Epithelial cell of proximal tubule (primary cell): Measurements from ENCODE around the gene NBPF26. TPM values are rescaled to one million over a fixed set of nuclear protein-coding genes. Genes with fewer than 3 reads are reported as not detected.
"Not testable (repeated sequence)": the region's sequence is repeated elsewhere in the genome, so short reads cannot be mapped to it uniquely, and the experiment has no call there.

Experiments
- DNase-seq: peaks from one replicate; pipeline ENCODE4 v3.0.0-alpha.2; 2011; ENCODE audit warnings: low read depth
- H3K4me3 ChIP-seq: 2 replicates; pipeline ENCODE4 v1.5.1; 2011; ENCODE audit warnings: low read depth, mild to moderate bottlenecking, low read length
- total RNA-seq: library from RNA; depleted of rRNA; stranded (reverse); fragments of >200 nt; gene quantifications from 2 replicates; pipeline ENCODE4 v1.2.3, GENCODE V29; 2015
- TF ChIP-seq, protein P1 (sequence below): conservative IDR thresholded peaks from 2 replicates; pipeline ENCODE4 v1.5.1; 2012; ENCODE audit warnings: low read depth, mild to moderate bottlenecking, low read length

The NBPF26 gene
- total RNA-seq: 6.0 and 17.0 TPM in 2 replicates

DNA sequence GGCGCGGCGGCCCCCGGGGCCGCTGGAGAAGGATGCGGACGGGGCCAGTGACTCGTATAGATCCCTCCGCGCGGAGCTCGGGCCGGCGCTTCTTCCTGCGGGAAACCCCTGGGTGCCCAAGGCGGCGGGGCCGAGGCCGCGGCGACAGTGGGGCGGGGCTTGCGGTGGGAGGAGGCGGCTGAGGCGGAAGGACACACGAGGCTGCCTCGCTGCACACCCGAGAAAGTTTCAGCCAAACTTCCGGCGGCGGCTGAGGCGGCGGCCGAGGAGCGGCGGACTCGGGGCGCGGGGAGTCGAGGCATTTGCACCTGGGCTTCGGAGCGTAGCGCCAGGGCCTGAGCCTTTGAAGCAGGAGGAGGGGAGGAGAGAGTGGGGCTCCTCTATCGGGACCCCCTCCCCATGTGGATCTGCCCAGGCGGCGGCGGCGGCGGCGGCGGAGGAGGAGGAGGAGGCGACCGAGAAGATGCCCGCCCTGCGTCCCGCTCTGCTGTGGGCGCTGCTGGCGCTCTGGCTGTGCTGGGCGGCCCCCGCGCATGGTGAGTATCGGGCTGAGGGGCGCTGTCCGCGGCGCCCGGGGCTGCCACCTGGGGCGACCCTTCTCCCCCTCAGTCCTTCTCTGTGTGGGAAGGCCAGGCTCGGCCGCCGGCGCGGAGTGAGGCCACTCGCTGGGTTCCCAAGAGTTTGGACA is at the start of gene NBPF26:
NBPF26 (plus strand) TSS at position 231 of the 688 bp plus-strand sequence.
- not testable (repeated sequence) for DNase-seq
- H3K4me3 ChIP-seq: peak within 1 kb of the TSS; percentile 35

GRCh38 chr1:120680106-120680819 is 43.5 kb upstream of the NBPF26 start:
- not testable (repeated sequence) for DNase-seq, H3K4me3 ChIP-seq

GRCh38 chr1:120680938-120681337 is 42.8 kb upstream of the NBPF26 start:
- H3K4me3 ChIP-seq, DNase-seq: not testable (repeated sequence)

DNA sequence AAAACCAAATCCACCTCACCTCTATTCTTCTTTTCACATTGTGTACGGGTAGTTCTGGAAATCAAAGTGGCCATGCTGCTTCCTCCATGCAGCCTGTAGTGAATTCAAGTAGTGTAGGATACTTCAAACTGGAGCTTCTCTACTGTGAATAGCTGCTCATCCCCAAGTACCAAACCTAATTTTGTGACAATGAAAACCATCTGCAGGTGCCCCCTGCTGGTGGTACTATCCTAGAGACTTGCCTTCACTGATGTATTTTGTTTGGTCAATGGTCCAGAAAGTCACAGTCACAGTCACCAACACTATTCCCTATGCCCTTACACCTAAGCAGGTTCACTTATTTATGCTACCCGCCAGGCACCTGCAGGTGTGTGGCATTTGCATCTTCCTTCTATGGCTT is 39.3 kb upstream of the NBPF26 start:
- not testable (repeated sequence) for DNase-seq, H3K4me3 ChIP-seq

DNA sequence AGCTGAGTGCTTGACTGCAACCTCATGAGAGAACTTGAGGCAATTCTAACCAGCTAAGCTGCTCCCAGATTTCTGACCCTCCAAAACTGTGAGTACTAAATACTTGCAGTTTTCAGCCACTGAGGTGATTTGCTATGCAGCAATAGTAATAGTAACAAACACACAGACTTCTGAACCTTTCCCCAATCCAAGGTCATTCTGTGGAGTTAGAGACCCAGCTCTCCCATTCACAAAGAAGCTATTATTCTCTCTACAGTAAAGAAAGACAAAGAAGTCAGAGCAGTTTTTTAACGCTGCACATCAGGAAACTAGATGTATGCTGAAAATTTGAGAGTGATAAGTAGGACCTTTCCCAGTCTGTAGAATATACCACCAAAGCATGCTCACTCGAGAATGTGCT is 38.1 kb upstream of the NBPF26 start:
- not testable (repeated sequence) for H3K4me3 ChIP-seq

GRCh38 chr1:120687250-120687649 is 36.5 kb upstream of the NBPF26 start:
- DNase-seq, H3K4me3 ChIP-seq: not testable (repeated sequence)

More for the DNA sequence above, 38.1 kb upstream of the NBPF26 start:
- not testable (repeated sequence) for DNase-seq

GRCh38 chr1:120700807-120701562 is 22.8 kb upstream of the NBPF26 start:
- H3K4me3 ChIP-seq: peak overlapping the region; percentile 25
- DNase-seq: not testable (repeated sequence)

- not testable (repeated sequence) for H3K4me3 ChIP-seq, DNase-seq
Observed at GRCh38 chr1:120723358-120723714, 409 bp upstream of the NBPF26 start.

DNA sequence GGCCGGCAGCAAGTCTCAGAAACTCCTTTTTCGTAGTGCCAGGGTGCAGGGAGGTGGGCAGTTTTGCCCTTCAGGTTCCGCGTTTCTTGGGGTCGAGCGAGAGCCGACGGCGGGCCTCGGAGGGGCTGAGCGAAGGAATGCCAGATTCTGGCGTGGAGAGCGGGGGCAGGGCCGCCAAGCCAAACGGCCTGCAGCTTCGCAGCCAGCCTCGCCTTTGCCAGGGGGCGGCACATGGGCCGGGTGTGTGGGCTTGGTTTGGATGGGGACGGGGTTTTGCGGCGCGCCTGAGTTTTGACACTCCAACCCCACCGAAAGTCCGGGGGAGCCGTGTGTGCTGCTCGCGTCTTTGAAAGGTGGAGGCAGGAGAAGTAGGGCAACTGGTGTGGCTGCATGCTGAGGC is 762 bp downstream of the NBPF26 start:
- peak overlapping the region; percentile 35 for H3K4me3 ChIP-seq
- DNase-seq: not testable (repeated sequence)

DNA sequence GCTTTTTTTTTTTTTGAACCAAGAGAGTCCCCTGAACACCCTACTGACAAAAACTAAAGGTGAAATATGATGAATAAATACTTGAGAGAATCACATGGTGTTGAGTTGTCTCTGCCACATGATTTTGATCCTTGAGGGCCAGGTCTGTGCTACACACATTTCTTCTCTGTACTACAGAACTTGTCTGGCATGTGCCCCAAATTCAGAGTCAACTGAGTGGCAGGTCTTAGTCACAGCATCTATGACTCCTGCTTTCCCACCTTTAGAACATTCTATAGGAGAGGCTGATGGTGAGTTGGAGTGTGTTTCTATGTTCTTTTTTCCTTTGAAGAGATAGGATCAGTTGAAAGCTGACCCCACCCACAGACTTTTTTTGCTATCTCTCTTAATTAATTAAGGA is 5.1 kb downstream of the NBPF26 start:
- not testable (repeated sequence) for H3K4me3 ChIP-seq, DNase-seq

DNA sequence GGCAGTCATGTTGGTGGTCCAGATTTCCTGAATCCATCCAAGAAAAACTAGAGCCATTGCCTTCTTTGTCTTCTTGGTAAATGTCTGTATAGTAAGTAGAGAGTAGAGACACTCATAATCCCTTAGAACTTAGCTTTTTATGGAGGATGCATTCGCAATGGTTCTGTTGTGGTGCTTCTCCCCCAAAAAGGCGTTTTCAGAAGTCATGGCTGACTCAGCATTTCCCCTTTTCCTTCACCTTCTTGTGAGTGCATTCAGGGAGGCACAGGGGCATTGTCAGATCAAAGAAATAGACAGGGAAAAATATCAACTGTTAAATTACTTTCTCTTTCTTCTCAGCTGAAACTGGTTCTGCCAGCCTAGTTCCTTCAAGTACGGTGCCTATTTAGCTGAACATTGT is 45.3 kb downstream of the NBPF26 start:
- not testable (repeated sequence) for DNase-seq, H3K4me3 ChIP-seq

DNA sequence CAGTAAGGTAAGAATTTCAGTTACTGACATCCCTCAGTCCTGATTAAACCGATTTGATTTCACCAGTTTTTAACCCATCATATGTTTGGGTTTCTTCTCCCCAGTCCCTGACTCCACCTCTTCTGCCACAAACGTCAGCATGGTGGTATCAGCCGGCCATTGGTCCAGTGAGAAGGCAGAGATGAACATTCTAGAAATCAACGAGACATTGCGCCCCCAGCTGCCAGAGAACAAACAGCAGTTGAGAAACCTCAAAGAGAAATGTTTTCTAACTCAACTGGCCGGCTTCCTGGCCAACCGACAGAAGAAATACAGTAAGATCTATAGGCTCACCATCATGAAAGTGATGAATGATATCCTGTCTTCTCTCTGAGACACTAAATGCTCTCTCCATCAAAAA is 81.7 kb downstream of the NBPF26 start:
- DNase-seq, H3K4me3 ChIP-seq: not testable (repeated sequence)
- TF ChIP-seq, protein P1, sequence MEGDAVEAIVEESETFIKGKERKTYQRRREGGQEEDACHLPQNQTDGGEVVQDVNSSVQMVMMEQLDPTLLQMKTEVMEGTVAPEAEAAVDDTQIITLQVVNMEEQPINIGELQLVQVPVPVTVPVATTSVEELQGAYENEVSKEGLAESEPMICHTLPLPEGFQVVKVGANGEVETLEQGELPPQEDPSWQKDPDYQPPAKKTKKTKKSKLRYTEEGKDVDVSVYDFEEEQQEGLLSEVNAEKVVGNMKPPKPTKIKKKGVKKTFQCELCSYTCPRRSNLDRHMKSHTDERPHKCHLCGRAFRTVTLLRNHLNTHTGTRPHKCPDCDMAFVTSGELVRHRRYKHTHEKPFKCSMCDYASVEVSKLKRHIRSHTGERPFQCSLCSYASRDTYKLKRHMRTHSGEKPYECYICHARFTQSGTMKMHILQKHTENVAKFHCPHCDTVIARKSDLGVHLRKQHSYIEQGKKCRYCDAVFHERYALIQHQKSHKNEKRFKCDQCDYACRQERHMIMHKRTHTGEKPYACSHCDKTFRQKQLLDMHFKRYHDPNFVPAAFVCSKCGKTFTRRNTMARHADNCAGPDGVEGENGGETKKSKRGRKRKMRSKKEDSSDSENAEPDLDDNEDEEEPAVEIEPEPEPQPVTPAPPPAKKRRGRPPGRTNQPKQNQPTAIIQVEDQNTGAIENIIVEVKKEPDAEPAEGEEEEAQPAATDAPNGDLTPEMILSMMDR: peak; percentile 30

DNA sequence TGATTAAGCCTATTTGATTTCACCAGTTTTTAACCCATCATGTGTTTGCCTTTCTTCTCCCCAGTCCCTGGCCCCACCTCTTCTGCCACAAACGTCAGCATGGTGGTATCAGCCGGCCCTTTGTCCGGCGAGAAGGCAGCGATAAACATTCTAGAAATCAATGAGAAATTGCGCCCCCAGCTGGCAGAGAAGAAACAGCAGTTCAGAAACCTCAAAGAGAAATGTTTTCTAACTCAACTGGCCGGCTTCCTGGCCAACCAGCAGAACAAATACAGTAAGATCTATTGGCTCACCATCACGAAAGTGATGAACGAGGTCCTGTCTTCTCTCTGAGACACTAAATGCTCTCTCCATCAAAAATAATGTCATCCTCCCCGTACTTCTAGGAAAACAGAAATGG is 88.1 kb downstream of the NBPF26 start:
- not testable (repeated sequence) for DNase-seq, H3K4me3 ChIP-seq

DNA sequence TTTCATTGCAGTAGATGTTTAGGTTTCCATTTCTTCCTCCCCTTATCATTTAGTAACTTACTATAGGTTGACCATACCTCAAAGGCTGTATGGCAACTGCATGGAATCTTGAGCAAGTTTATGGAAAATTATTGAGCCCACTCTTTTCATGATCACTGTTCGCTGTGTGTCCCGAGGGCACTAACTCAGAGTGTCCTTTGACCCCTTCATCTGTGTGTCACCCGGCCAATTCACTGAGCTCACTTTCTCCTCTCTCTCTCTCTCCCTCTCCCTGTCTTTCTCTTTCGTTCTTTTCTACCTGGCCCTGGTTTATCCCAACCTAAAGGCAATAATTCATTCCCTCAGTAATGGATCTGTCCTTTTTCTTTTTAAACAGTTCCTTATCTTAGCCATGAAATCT is 101.3 kb downstream of the NBPF26 start:
- not testable (repeated sequence) for H3K4me3 ChIP-seq, DNase-seq

GRCh38 chr1:120826623-120827022 is 102.9 kb downstream of the NBPF26 start:
- DNase-seq, H3K4me3 ChIP-seq: not testable (repeated sequence)
